ENCODE data around the gene EVI5. TPM values are rescaled to one million over a fixed set of nuclear protein-coding genes. Genes with fewer than 3 reads are reported as not detected.
A peak's percentile ranks its signal among the peaks of the same experiment; 100 is the strongest.

EVI5 gene
- total and polyA plus RNA-seq, 10 of the 15 experiments (the other 5 are each of a cell fraction or from before 2014, with no cell fraction given), result 0.27 to 6.8 (median 1.7) TPM

GRCh38 chr1:92536980-92537884, 247.7 kb downstream of the EVI5 start (continued):
- TF ChIP-seq, protein P1, sequence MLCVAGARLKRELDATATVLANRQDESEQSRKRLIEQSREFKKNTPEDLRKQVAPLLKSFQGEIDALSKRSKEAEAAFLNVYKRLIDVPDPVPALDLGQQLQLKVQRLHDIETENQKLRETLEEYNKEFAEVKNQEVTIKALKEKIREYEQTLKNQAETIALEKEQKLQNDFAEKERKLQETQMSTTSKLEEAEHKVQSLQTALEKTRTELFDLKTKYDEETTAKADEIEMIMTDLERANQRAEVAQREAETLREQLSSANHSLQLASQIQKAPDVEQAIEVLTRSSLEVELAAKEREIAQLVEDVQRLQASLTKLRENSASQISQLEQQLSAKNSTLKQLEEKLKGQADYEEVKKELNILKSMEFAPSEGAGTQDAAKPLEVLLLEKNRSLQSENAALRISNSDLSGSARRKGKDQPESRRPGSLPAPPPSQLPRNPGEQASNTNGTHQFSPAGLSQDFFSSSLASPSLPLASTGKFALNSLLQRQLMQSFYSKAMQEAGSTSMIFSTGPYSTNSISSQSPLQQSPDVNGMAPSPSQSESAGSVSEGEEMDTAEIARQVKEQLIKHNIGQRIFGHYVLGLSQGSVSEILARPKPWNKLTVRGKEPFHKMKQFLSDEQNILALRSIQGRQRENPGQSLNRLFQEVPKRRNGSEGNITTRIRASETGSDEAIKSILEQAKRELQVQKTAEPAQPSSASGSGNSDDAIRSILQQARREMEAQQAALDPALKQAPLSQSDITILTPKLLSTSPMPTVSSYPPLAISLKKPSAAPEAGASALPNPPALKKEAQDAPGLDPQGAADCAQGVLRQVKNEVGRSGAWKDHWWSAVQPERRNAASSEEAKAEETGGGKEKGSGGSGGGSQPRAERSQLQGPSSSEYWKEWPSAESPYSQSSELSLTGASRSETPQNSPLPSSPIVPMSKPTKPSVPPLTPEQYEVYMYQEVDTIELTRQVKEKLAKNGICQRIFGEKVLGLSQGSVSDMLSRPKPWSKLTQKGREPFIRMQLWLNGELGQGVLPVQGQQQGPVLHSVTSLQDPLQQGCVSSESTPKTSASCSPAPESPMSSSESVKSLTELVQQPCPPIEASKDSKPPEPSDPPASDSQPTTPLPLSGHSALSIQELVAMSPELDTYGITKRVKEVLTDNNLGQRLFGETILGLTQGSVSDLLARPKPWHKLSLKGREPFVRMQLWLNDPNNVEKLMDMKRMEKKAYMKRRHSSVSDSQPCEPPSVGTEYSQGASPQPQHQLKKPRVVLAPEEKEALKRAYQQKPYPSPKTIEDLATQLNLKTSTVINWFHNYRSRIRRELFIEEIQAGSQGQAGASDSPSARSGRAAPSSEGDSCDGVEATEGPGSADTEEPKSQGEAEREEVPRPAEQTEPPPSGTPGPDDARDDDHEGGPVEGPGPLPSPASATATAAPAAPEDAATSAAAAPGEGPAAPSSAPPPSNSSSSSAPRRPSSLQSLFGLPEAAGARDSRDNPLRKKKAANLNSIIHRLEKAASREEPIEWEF (IDR thresholded peaks at IDR 0.05; ENCODE audit: insufficient replicate concordance, low read depth, low read length), result peak; percentile 58
- TF ChIP-seq SPI1 (IDR thresholded peaks at IDR 0.05; ENCODE audit: borderline replicate concordance, insufficient read depth, low read depth, low read length), result peak; percentile 51; the same call in 1 of the 2 replicates
- TF ChIP-seq SP1 (IDR thresholded peaks at IDR 0.05; ENCODE audit: low read depth, low read length), result peak; percentile 30
- TF ChIP-seq ASH2L (IDR thresholded peaks at IDR 0.05; ENCODE audit: borderline replicate concordance, low read depth), result no peak
- TF ChIP-seq ZNF207 (IDR thresholded peaks at IDR 0.05; ENCODE audit: borderline replicate concordance), result no peak
- TF ChIP-seq BCL11A (IDR thresholded peaks at IDR 0.05; ENCODE audit: low read depth, low read length), result peak; percentile 63
- TF ChIP-seq RELB (IDR thresholded peaks at IDR 0.05; ENCODE audit: low read depth), result peak; percentile 94
- TF ChIP-seq SRF (IDR thresholded peaks at IDR 0.05; ENCODE audit: low read depth in 2 of 2, low read length in 2 of 2), result no peak
- no peak for TF ChIP-seq FOXK2 (IDR thresholded peaks at IDR 0.05)
- TF ChIP-seq MYC (IDR thresholded peaks at IDR 0.05; ENCODE audit: insufficient read depth, insufficient read length, insufficient replicate concordance, low read length, severe bottlenecking), result no peak
- TF ChIP-seq KAT2A (conservative IDR thresholded peaks at IDR 0.05; ENCODE audit: control insufficient read depth, low read depth, low read length), result no peak
- no peak for TF ChIP-seq ZNF622 (IDR thresholded peaks at IDR 0.05)
- TF ChIP-seq MTA3 (IDR thresholded peaks at IDR 0.05; ENCODE audit: borderline replicate concordance, low read length), result no peak
- TF ChIP-seq SUZ12 (IDR thresholded peaks at IDR 0.05; ENCODE audit: unreplicated experiment), result no peak
- TF ChIP-seq FOS (IDR thresholded peaks at IDR 0.05; ENCODE audit: borderline replicate concordance, extremely low read depth, insufficient read length), result no peak
- TF ChIP-seq NR2C1 (IDR thresholded peaks at IDR 0.05), result peak; percentile 12; the same call in 1 of the 2 replicates
- TF ChIP-seq HCFC1 (IDR thresholded peaks at IDR 0.05; ENCODE audit: low read length), result no peak
- peak; percentile 36; the same call in 1 of the 2 replicates for TF ChIP-seq MLLT1 (IDR thresholded peaks at IDR 0.05)
- no peak for TF ChIP-seq STAT1 (conservative IDR thresholded peaks at IDR 0.05)
- TF ChIP-seq E2F4 (IDR thresholded peaks at IDR 0.05; ENCODE audit: low read depth, low read length), result no peak
